Osteocyte (in vitro differentiated cells): ENCODE results near the gene FTSJ3. TPM values are rescaled to one million over a fixed set of nuclear protein-coding genes. Genes with fewer than 3 reads are reported as not detected.

Source experiments
- DNase-seq: peaks from one replicate; pipeline ENCODE4 v3.0.0; 2021; ENCODE audit warnings: mixed read lengths; ENCODE audit not compliant: unreplicated experiment; ENCODE audit errors: extremely low spot score
- H3K27ac Mint-ChIP-seq: one replicate; pipeline ENCODE4 v1.8.0; 2021; ENCODE audit warnings: mild to moderate bottlenecking, mixed read lengths; ENCODE audit not compliant: unreplicated experiment
- H3K27me3 Mint-ChIP-seq: one replicate; pipeline ENCODE4 v1.8.0; 2021; ENCODE audit warnings: mixed read lengths; ENCODE audit not compliant: unreplicated experiment
- H3K36me3 Mint-ChIP-seq: one replicate; pipeline ENCODE4 v1.8.0; 2021; ENCODE audit warnings: mixed read lengths; ENCODE audit not compliant: unreplicated experiment
- H3K4me1 Mint-ChIP-seq: one replicate; pipeline ENCODE4 v1.8.0; 2021; ENCODE audit warnings: mixed read lengths; ENCODE audit not compliant: unreplicated experiment
- H3K4me3 Mint-ChIP-seq: one replicate; pipeline ENCODE4 v1.8.0; 2021; ENCODE audit warnings: mild to moderate bottlenecking, moderate library complexity, mixed read lengths; ENCODE audit not compliant: unreplicated experiment
- H3K9me3 Mint-ChIP-seq: one replicate; pipeline ENCODE4 v1.8.0; 2021; ENCODE audit warnings: mixed read lengths; ENCODE audit not compliant: unreplicated experiment
- CTCF ChIP-seq: fragments of 200-600 bp; sonication (generic); IDR thresholded peaks from 2 replicates; pipeline ENCODE4 v1.5.0; 2021; ENCODE audit warnings: antibody characterized with exemption, mild to moderate bottlenecking, moderate library complexity
- total RNA-seq: library from RNA; stranded (reverse); gene quantifications from 2 replicates; pipeline ENCODE4 v1.2.1, GENCODE V29; 2021

FTSJ3 gene
- total RNA-seq, 1 donor from 2014 or later: 36.1 TPM

GRCh38 chr17:63838631-63839171 lies 11.2 kb upstream of the FTSJ3 start:
- no peak overlapping the region for H3K4me3 Mint-ChIP-seq
- H3K27me3 Mint-ChIP-seq: no peaks in the 10 kb centered on the region
- no peaks in the 10 kb centered on the region for H3K9me3 Mint-ChIP-seq
- peak overlapping the region; percentile 27 for H3K27ac Mint-ChIP-seq
- peaks cover 35% of the 10 kb centered on the region for H3K4me1 Mint-ChIP-seq
- DNase-seq: no peak
- no peak for TF ChIP-seq CTCF
- H3K36me3 Mint-ChIP-seq: peaks cover 21% of the 10 kb centered on the region

- no peaks in the 10 kb centered on the region for H3K9me3 Mint-ChIP-seq
- TF ChIP-seq CTCF: no peak
- no peak overlapping the region for H3K4me3 Mint-ChIP-seq
- no peaks in the 10 kb centered on the region for H3K27me3 Mint-ChIP-seq
- peaks cover 29% of the 10 kb centered on the region for H3K4me1 Mint-ChIP-seq
- H3K36me3 Mint-ChIP-seq: peaks cover 26% of the 10 kb centered on the region
- DNase-seq: no peak
- no peak overlapping the region for H3K27ac Mint-ChIP-seq
These were observed 10.6 kb upstream of the FTSJ3 start for GRCh38 chr17:63837962-63838600.

GRCh38 chr17:63837480-63837879 lies 10.0 kb upstream of the FTSJ3 start:
- Mint-ChIP-seq H3K9me3 (no peaks in the 10 kb centered on the region), H3K36me3 (peaks cover 27% of the 10 kb centered on the region), H3K4me1 (peaks cover 29% of the 10 kb centered on the region), H3K27me3 (no peaks in the 10 kb centered on the region), H3K4me3 (no peak overlapping the region), H3K27ac (no peak overlapping the region)
- TF ChIP-seq CTCF: no peak
- no peak for DNase-seq

GRCh38 chr17:63836811-63837210 lies 9.3 kb upstream of the FTSJ3 start:
- Mint-ChIP-seq H3K27ac (no peak overlapping the region), H3K9me3 (no peaks in the 10 kb centered on the region), H3K36me3 (peaks cover 32% of the 10 kb centered on the region), H3K4me3 (no peak overlapping the region), H3K4me1 (peaks cover 29% of the 10 kb centered on the region), H3K27me3 (no peaks in the 10 kb centered on the region)
- DNase-seq: no peak
- no peak for TF ChIP-seq CTCF

- H3K4me3 Mint-ChIP-seq: no peak overlapping the region
- TF ChIP-seq CTCF: no peak
- no peaks in the 10 kb centered on the region for H3K27me3 Mint-ChIP-seq
- peaks cover 45% of the 10 kb centered on the region for H3K36me3 Mint-ChIP-seq
- H3K9me3 Mint-ChIP-seq: no peaks in the 10 kb centered on the region
- DNase-seq: no peak
- peaks cover 16% of the 10 kb centered on the region for H3K4me1 Mint-ChIP-seq
- peak overlapping the region; percentile 62 for H3K27ac Mint-ChIP-seq
These were observed 7.8 kb upstream of the FTSJ3 start for GRCh38 chr17:63835167-63835720.
